Stimulated activated CD4-positive, alpha-beta T cell treated with anti-CD3 and anti-CD28 coated beads, Interleukin-4, amount 100 ng/mL, for 1 hour (primary cell): ENCODE results near the gene NF2.
"Not testable (repeated sequence)": the region's sequence is repeated elsewhere in the genome, so short reads cannot be mapped to it uniquely, and the experiment has no call there.

Source experiments
- DNase-seq: peaks from one replicate; pipeline ENCODE4 v3.0.0-alpha.2; 2020

Gene NF2

GRCh38 chr22:29603358-29604075 lies at the start of gene NF2:
Gene NF2 (plus strand): TSS chr22:29603633. CDS start chr22:29603999, 366 bp downstream.
- peak; percentile 96 for DNase-seq

- DNase-seq, result no peak
Measured at GRCh38 chr22:29555065-29555644, 48.3 kb upstream of the NF2 start.

GRCh38 chr22:29559030-29559429 lies 44.4 kb upstream of the NF2 start:
- no peak for DNase-seq

- no peak for DNase-seq
Measured at GRCh38 chr22:29559853-29560252, 43.6 kb upstream of the NF2 start.

GRCh38 chr22:29563652-29564460 lies 39.6 kb upstream of the NF2 start:
- no peak for DNase-seq

- DNase-seq, result not testable (repeated sequence)
Measured at GRCh38 chr22:29566513-29566912, 36.9 kb upstream of the NF2 start.

GRCh38 chr22:29567338-29567737 lies 36.1 kb upstream of the NF2 start:
- no peak for DNase-seq

GRCh38 chr22:29569011-29569678 lies 34.3 kb upstream of the NF2 start:
- no peak for DNase-seq

GRCh38 chr22:29570456-29570855 lies 33.0 kb upstream of the NF2 start:
- no peak for DNase-seq

- DNase-seq, result no peak
Measured at GRCh38 chr22:29570912-29571549, 32.4 kb upstream of the NF2 start.

GRCh38 chr22:29574762-29575450 lies 28.5 kb upstream of the NF2 start:
- DNase-seq, result no peak

GRCh38 chr22:29578462-29579200 lies 24.8 kb upstream of the NF2 start:
- DNase-seq, result no peak

GRCh38 chr22:29580200-29580810 lies 23.1 kb upstream of the NF2 start:
- DNase-seq, result no peak

- no peak for DNase-seq
Measured at GRCh38 chr22:29581799-29582198, 21.6 kb upstream of the NF2 start.

GRCh38 chr22:29584975-29585374 lies 18.5 kb upstream of the NF2 start:
- DNase-seq, result no peak

- not testable (repeated sequence) for DNase-seq
Measured at GRCh38 chr22:29586193-29586705, 17.2 kb upstream of the NF2 start.

- no peak for DNase-seq
Measured at GRCh38 chr22:29587938-29588699, 15.3 kb upstream of the NF2 start.

- no peak for DNase-seq
Measured at GRCh38 chr22:29593923-29594322, 9.5 kb upstream of the NF2 start.

GRCh38 chr22:29594447-29594846 lies 9.0 kb upstream of the NF2 start:
- DNase-seq, result not testable (repeated sequence)

- no peak for DNase-seq
Measured at GRCh38 chr22:29596408-29596807, 7.0 kb upstream of the NF2 start.
